ENCODE data around the gene PCDH1. TPM values are rescaled to one million over a fixed set of nuclear protein-coding genes. Genes with fewer than 3 reads are reported as not detected.
A peak's percentile ranks its signal among the peaks of the same experiment; 100 is the strongest.

PCDH1 gene
- total RNA-seq, 6 experiments from 2014 or later = 20.8 to 44.1 (median 29.4) TPM

GRCh38 chr5:141920771-141921170 lies 42.6 kb upstream of the PCDH1 start:
- Histone ChIP-seq H3K9me3 (no peaks in the 10 kb centered on the region), H3K4me3 (no peak overlapping the region), H3K36me3 (peaks cover 0 to 8% (median 0%) of the 10 kb centered on the region in 4 donors), H3K27me3 (no peaks in the 10 kb centered on the region), H3K4me1 (peaks cover 0 to 23% (median 10%) of the 10 kb centered on the region in 4 donors), H3K27ac (no peak overlapping the region)
- intact Hi-C loops (cut with DNase I) = no loop called here
- DNase-seq (no peak), ATAC-seq (no peak)
- TF ChIP-seq CTCF (IDR thresholded peaks at IDR 0.05) = no peak
- TF ChIP-seq POLR2A (IDR thresholded peaks at IDR 0.05) = no peak
- WGBS (ENCODE audit: insufficient coverage, low coverage, low lambda C conversion rate, missing lambda C conversion rate) = no CpG with 5 or more reads among the region's 2 CpGs

GRCh38 chr5:141919218-141920119 lies 41.3 kb upstream of the PCDH1 start:
- Histone ChIP-seq H3K27ac (peak overlapping the region in 2 of 3 donors; percentile 19 to 73), H3K27me3 (no peaks in the 10 kb centered on the region), H3K4me1 (peaks cover 0 to 23% (median 9%) of the 10 kb centered on the region in 4 donors), H3K4me3 (no peak overlapping the region), H3K9me3 (no peaks in the 10 kb centered on the region), H3K36me3 (no peaks in the 10 kb centered on the region)
- intact Hi-C loops (cut with DNase I) = no loop called here
- DNase-seq (peak in 2 of 3 donors; percentile 50 to 67), ATAC-seq (peak; percentile 37 to 60 (median 48))
- TF ChIP-seq CTCF (IDR thresholded peaks at IDR 0.05) (no peak), POLR2A (IDR thresholded peaks at IDR 0.05) (no peak)
- 30% methylated on average over 5 of the region's 8 CpGs for WGBS (ENCODE audit: insufficient coverage, low coverage, low lambda C conversion rate, missing lambda C conversion rate)

GRCh38 chr5:141917760-141918159 lies 39.5 kb upstream of the PCDH1 start:
- intact Hi-C loops (cut with DNase I) = no loop called here
- H3K9me3 ChIP-seq = no peaks in the 10 kb centered on the region
- 81% methylated on average over 5 of the region's 5 CpGs for WGBS (ENCODE audit: insufficient coverage, low coverage, low lambda C conversion rate, missing lambda C conversion rate)
- no peak for DNase-seq
- H3K4me1 ChIP-seq = peaks cover 0 to 27% (median 4%) of the 10 kb centered on the region in 4 donors
- no peaks in the 10 kb centered on the region for H3K36me3 ChIP-seq
- TF ChIP-seq POLR2A (IDR thresholded peaks at IDR 0.05) (no peak), CTCF (IDR thresholded peaks at IDR 0.05) (no peak)
- no peak for ATAC-seq
- no peak overlapping the region for H3K27ac ChIP-seq
- H3K4me3 ChIP-seq = no peak overlapping the region
- no peaks in the 10 kb centered on the region for H3K27me3 ChIP-seq

GRCh38 chr5:141916522-141916921 lies 38.3 kb upstream of the PCDH1 start:
- peaks cover 0 to 27% (median 3%) of the 10 kb centered on the region in 4 donors for H3K4me1 ChIP-seq
- ATAC-seq = no peak
- intact Hi-C loops (cut with DNase I) = no loop called here
- H3K4me3 ChIP-seq = no peak overlapping the region
- TF ChIP-seq CTCF (IDR thresholded peaks at IDR 0.05) = no peak
- TF ChIP-seq POLR2A (IDR thresholded peaks at IDR 0.05) = no peak
- no peak for DNase-seq
- 46% methylated on average over 2 of the region's 2 CpGs for WGBS (ENCODE audit: insufficient coverage, low coverage, low lambda C conversion rate, missing lambda C conversion rate)
- no peak overlapping the region for H3K27ac ChIP-seq
- no peaks in the 10 kb centered on the region for H3K36me3 ChIP-seq
- no peaks in the 10 kb centered on the region for H3K27me3 ChIP-seq
- no peaks in the 10 kb centered on the region for H3K9me3 ChIP-seq

All from right lobe of liver (tissue), 6 donors.